SK-N-SH treated with all-trans-retinoic acid at 6 μM for 48 hours (cell line): Measurements from ENCODE around the gene IFIT2.

ENCODE experiments used
- ATAC-seq: fragments of 200-7000 bp; cut with Tn5 transposase; 3 replicates; pipeline ENCODE4 v1.9.1; 2020; ENCODE audit warnings: mild to moderate bottlenecking, moderate library complexity
- ARNTL ChIP-seq: fragments of 450-650 bp; formaldehyde crosslinking; IDR thresholded peaks from 2 replicates; pipeline ENCODE4 v1.5.0; 2020; ENCODE audit warnings: low read depth, mild to moderate bottlenecking, moderate library complexity, borderline replicate concordance
- BACH2 ChIP-seq: fragments of 250-450 bp; sonication (Bioruptor Pico); IDR thresholded peaks from 2 replicates; pipeline ENCODE4 v1.9.0; 2021; ENCODE audit warnings: mild to moderate bottlenecking, borderline replicate concordance
- CREB5 ChIP-seq: fragments of 250-450 bp; sonication (Bioruptor Pico); IDR thresholded peaks from 2 replicates; pipeline ENCODE4 v1.5.1; 2020; ENCODE audit warnings: low read depth, mild to moderate bottlenecking, moderate library complexity
- CSDC2 ChIP-seq: fragments of 250-450 bp; sonication (Bioruptor Pico); IDR thresholded peaks from 2 replicates; pipeline ENCODE4 v1.5.0; 2020; ENCODE audit warnings: mild to moderate bottlenecking, moderate library complexity
- CSRNP3 ChIP-seq: fragments of 250-450 bp; sonication (Bioruptor Pico); IDR thresholded peaks from 2 replicates; pipeline ENCODE4 v1.5.1; 2021; ENCODE audit warnings: mild to moderate bottlenecking, moderate library complexity
- ESRRG ChIP-seq: fragments of 250-450 bp; sonication (Bioruptor Pico); IDR thresholded peaks from 2 replicates; pipeline ENCODE4 v1.6.1; 2021; ENCODE audit warnings: mild to moderate bottlenecking
- GLIS3 ChIP-seq: fragments of 250-450 bp; sonication (Bioruptor Pico); IDR thresholded peaks from 2 replicates; pipeline ENCODE4 v1.5.0; 2020; ENCODE audit warnings: mild to moderate bottlenecking, moderate library complexity
- ISL1 ChIP-seq: fragments of 250-450 bp; sonication (Bioruptor Pico); IDR thresholded peaks from 2 replicates; pipeline ENCODE4 v2.1.2; 2022; ENCODE audit warnings: mild to moderate bottlenecking, moderate library complexity
- POU6F1 ChIP-seq: fragments of 250-450 bp; sonication (Bioruptor Pico); IDR thresholded peaks from 2 replicates; pipeline ENCODE4 v1.8.0; 2021; ENCODE audit warnings: low read depth, mild to moderate bottlenecking, moderate library complexity, borderline replicate concordance
- RARB ChIP-seq: fragments of 250-450 bp; sonication (Bioruptor Pico); IDR thresholded peaks from 2 replicates; pipeline ENCODE4 v1.8.0; 2021; ENCODE audit warnings: mild to moderate bottlenecking, moderate library complexity
- TCF4 ChIP-seq: fragments of 250-450 bp; sonication (Bioruptor Pico); IDR thresholded peaks from 2 replicates; pipeline ENCODE4 v1.8.0; 2021; ENCODE audit warnings: mild to moderate bottlenecking, moderate library complexity, borderline replicate concordance
- TOX ChIP-seq: fragments of 250-450 bp; sonication (Bioruptor Pico); IDR thresholded peaks from 2 replicates; pipeline ENCODE4 v1.8.0; 2021; ENCODE audit warnings: mild to moderate bottlenecking, moderate library complexity, borderline replicate concordance
- ZC3H10 ChIP-seq: fragments of 250-450 bp; sonication (Bioruptor Pico); IDR thresholded peaks from 2 replicates; pipeline ENCODE4 v1.5.1; 2021; ENCODE audit warnings: mild to moderate bottlenecking, moderate library complexity
- ZFP3 ChIP-seq: fragments of 250-450 bp; sonication (Bioruptor Pico); IDR thresholded peaks from 2 replicates; pipeline ENCODE4 v1.5.0; 2020; ENCODE audit warnings: mild to moderate bottlenecking, moderate library complexity
- ZFP30 ChIP-seq: fragments of 450-650 bp; formaldehyde crosslinking; IDR thresholded peaks from 2 replicates; pipeline ENCODE4 v1.5.0; 2022; ENCODE audit warnings: mild to moderate bottlenecking, moderate library complexity
- ZNF565 ChIP-seq: fragments of 450-650 bp; formaldehyde crosslinking; conservative IDR thresholded peaks from 2 replicates; pipeline ENCODE4 v1.5.0; 2020; ENCODE audit warnings: low read depth, mild to moderate bottlenecking, moderate library complexity
- ZNF8 ChIP-seq: fragments of 450-650 bp; formaldehyde crosslinking; IDR thresholded peaks from 2 replicates; pipeline ENCODE4 v1.5.0; 2020; ENCODE audit warnings: mild to moderate bottlenecking, moderate library complexity
- TF ChIP-seq, protein P1 (sequence below): fragments of 250-450 bp; sonication (Bioruptor Pico); IDR thresholded peaks from 2 replicates; pipeline ENCODE4 v1.5.0; 2020; ENCODE audit warnings: mild to moderate bottlenecking, moderate library complexity
- TF ChIP-seq, protein P2 (sequence below): fragments of 250-450 bp; sonication (Bioruptor Pico); IDR thresholded peaks from 2 replicates; pipeline ENCODE4 v1.8.0; 2020; ENCODE audit warnings: mild to moderate bottlenecking, moderate library complexity, borderline replicate concordance

Gene IFIT2

GRCh38 chr10:89342206-89342958 lies 40.5 kb downstream of the IFIT2 start:
- no peak for TF ChIP-seq ZNF565 (CRISPR knock-in tag)
- TF ChIP-seq ESRRG (CRISPR knock-in tag): no peak
- TF ChIP-seq ZNF8 (CRISPR knock-in tag): no peak
- no peak for TF ChIP-seq ZFP3 (CRISPR knock-in tag)
- peak; percentile 97 for ATAC-seq

DNA sequence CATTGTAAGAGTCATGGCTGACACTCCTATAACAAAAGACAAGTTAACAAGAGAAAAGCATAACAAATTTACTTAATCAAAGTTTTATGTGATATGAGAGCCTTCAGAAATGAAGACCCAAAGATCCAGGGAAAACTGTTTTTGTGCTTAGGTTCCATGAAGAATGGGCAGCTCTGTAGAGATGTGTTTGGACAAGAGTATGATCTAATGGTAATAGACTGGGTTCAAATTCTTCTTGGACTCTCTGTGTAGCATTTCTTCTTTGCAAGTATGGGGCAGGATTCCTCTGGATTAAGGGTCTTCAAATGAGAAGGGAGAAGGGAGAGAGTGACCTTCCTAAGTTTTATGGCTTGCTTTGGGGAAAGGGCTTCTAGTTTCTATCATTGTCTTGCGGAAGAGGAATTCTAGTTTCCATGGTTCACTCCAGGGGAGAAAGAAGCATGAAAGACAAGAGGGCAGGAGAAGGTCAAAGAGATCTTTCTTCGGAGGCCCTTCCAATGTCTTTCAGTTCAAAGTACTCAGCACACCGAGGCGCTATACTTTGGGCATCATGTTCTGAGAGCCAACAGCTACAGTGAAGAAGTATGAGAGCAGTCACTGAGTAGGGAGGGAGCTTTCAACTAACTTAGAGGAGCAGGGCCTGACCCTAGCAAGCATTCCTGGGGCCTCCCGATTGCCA lies 41.4 kb downstream of the IFIT2 start:
- TF ChIP-seq TOX (CRISPR knock-in tag) (no peak), TCF4 (CRISPR knock-in tag) (no peak), BACH2 (CRISPR knock-in tag) (no peak), ZNF8 (CRISPR knock-in tag) (no peak), CSRNP3 (CRISPR knock-in tag) (no peak), ISL1 (CRISPR knock-in tag) (no peak), ZFP30 (CRISPR knock-in tag) (no peak), CREB5 (CRISPR knock-in tag) (no peak), RARB (CRISPR knock-in tag) (no peak), POU6F1 (CRISPR knock-in tag) (no peak), ZC3H10 (CRISPR knock-in tag) (no peak), ZFP3 (CRISPR knock-in tag) (no peak)
- ATAC-seq: no peak

DNA sequence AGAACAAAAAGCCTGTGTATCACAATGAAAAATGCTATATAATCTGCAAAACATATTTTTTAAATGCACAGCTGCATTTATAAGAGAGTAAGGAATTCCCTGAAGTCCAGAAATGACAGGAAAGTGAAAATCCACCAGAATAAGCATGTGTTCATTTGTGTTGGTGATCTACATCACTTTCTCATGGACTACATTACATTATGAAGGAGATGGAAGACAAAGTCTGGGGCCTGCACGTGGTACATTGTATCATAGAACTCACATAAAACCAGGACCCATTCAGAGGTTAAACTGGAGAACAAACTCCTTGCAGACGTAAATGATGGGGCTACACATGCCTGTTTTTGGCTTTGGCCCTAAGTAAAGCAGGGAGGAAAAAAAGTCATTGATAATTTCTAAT lies 42.3 kb downstream of the IFIT2 start:
- no peak for ATAC-seq
- TF ChIP-seq ZFP3 (CRISPR knock-in tag): no peak
- TF ChIP-seq CSDC2: no peak
- TF ChIP-seq, protein P1, sequence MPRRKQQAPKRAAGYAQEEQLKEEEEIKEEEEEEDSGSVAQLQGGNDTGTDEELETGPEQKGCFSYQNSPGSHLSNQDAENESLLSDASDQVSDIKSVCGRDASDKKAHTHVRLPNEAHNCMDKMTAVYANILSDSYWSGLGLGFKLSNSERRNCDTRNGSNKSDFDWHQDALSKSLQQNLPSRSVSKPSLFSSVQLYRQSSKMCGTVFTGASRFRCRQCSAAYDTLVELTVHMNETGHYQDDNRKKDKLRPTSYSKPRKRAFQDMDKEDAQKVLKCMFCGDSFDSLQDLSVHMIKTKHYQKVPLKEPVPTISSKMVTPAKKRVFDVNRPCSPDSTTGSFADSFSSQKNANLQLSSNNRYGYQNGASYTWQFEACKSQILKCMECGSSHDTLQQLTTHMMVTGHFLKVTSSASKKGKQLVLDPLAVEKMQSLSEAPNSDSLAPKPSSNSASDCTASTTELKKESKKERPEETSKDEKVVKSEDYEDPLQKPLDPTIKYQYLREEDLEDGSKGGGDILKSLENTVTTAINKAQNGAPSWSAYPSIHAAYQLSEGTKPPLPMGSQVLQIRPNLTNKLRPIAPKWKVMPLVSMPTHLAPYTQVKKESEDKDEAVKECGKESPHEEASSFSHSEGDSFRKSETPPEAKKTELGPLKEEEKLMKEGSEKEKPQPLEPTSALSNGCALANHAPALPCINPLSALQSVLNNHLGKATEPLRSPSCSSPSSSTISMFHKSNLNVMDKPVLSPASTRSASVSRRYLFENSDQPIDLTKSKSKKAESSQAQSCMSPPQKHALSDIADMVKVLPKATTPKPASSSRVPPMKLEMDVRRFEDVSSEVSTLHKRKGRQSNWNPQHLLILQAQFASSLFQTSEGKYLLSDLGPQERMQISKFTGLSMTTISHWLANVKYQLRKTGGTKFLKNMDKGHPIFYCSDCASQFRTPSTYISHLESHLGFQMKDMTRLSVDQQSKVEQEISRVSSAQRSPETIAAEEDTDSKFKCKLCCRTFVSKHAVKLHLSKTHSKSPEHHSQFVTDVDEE (CRISPR knock-in tag): no peak
- no peak for TF ChIP-seq TOX (CRISPR knock-in tag)
- TF ChIP-seq TCF4 (CRISPR knock-in tag): no peak
- TF ChIP-seq, protein P2, sequence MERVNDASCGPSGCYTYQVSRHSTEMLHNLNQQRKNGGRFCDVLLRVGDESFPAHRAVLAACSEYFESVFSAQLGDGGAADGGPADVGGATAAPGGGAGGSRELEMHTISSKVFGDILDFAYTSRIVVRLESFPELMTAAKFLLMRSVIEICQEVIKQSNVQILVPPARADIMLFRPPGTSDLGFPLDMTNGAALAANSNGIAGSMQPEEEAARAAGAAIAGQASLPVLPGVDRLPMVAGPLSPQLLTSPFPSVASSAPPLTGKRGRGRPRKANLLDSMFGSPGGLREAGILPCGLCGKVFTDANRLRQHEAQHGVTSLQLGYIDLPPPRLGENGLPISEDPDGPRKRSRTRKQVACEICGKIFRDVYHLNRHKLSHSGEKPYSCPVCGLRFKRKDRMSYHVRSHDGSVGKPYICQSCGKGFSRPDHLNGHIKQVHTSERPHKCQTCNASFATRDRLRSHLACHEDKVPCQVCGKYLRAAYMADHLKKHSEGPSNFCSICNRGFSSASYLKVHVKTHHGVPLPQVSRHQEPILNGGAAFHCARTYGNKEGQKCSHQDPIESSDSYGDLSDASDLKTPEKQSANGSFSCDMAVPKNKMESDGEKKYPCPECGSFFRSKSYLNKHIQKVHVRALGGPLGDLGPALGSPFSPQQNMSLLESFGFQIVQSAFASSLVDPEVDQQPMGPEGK (CRISPR knock-in tag): no peak
- TF ChIP-seq ARNTL (CRISPR knock-in tag): no peak
- TF ChIP-seq ESRRG (CRISPR knock-in tag): no peak
- TF ChIP-seq ZC3H10 (CRISPR knock-in tag): no peak
- TF ChIP-seq POU6F1 (CRISPR knock-in tag): no peak
- TF ChIP-seq ZFP30 (CRISPR knock-in tag): no peak
- TF ChIP-seq GLIS3 (CRISPR knock-in tag): no peak
- TF ChIP-seq ZNF8 (CRISPR knock-in tag): no peak
- no peak for TF ChIP-seq ZNF565 (CRISPR knock-in tag)
- TF ChIP-seq BACH2 (CRISPR knock-in tag): no peak
- TF ChIP-seq, all 23 proteins: peak for 0
